H1 (cell line): ENCODE measurements around the gene KLHL26. TPM values are rescaled to one million over a fixed set of nuclear protein-coding genes. Genes with fewer than 3 reads are reported as not detected.

ENCODE experiments used
- RAD21 ChIP-seq, 2 experiments: IDR thresholded peaks in 1 of 2; conservative IDR thresholded peaks in 1 of 2; 2 replicates each; pipeline ENCODE4 v1.6.1; 2011; ENCODE audit warnings: low read depth in 2 of 2, low read length in 2 of 2, improper control_type of control experiment in 1 of 2, inconsistent platforms in 1 of 2, mild to moderate bottlenecking in 1 of 2, moderate library complexity in 1 of 2
- SAP30 ChIP-seq: fragments of 300-600 bp; sonication (generic); IDR thresholded peaks from 2 replicates; pipeline ENCODE4 v1.7.1; 2012; ENCODE audit warnings: low read length, moderate library complexity, mild to moderate bottlenecking, inconsistent platforms; ENCODE audit not compliant: insufficient read depth, insufficient replicate concordance
- SIX5 ChIP-seq: IDR thresholded peaks from 2 replicates; pipeline ENCODE4 v1.6.1; 2011; ENCODE audit warnings: mild to moderate bottlenecking, low read depth, low read length
- SRF ChIP-seq: IDR thresholded peaks from 2 replicates; pipeline ENCODE4 v1.6.1; 2011; ENCODE audit warnings: mild to moderate bottlenecking, low read depth, low read length, moderate library complexity
- polyA plus RNA-seq, 7 experiments: library from polyadenylated mRNA; depleted of rRNA in 3 of 7; stranded (reverse) in 5 of 7; unstranded in 2 of 7; fragments of >200 nt in 5 of 7; fragments of 200-250 nt in 2 of 7; gene quantifications; 1 replicate in 5 of 7; 2 replicates in 1 of 7; 4 replicates in 1 of 7; pipeline versions ENCODE4 v1.2.1 to v1.2.3, GENCODE V29; 2011 to 2013; ENCODE audit warnings: missing spikeins in 2 of 7, mixed read lengths in 2 of 7
- total RNA-seq: library from RNA; stranded (reverse); fragmentation: NEBNext Ultra II Directional; extraction: Animal tissue kit (Norgen Biotek cat#: 25700); gene quantifications from 2 replicates; pipeline ENCODE4 v1.2.1, GENCODE V29; 2021
- TF ChIP-seq, protein P1 (sequence below): fragments of 300-600 bp; sonication (generic); IDR thresholded peaks from 2 replicates; pipeline ENCODE4 v1.7.1; 2012; ENCODE audit warnings: low read length, moderate library complexity, mild to moderate bottlenecking, inconsistent platforms; ENCODE audit not compliant: insufficient replicate concordance
- TF ChIP-seq, protein P2 (sequence below), 3 experiments: IDR thresholded peaks; 1 replicate in 2 of 3; 2 replicates in 1 of 3; pipeline versions ENCODE4 v1.5.1 to v1.6.1; 2011; ENCODE audit warnings: low read length in 3 of 3, mild to moderate bottlenecking in 3 of 3, inconsistent platforms in 2 of 3, low read depth in 1 of 3, moderate library complexity in 1 of 3; ENCODE audit not compliant: insufficient read depth in 1 of 3; ENCODE audit errors: control extremely low read depth in 1 of 3

The KLHL26 gene
- total and polyA plus RNA-seq, 2 of the 8 experiments (the other 6 are each of a cell fraction or from before 2014, with no cell fraction given), result 2.2 to 8.8 TPM

DNA sequence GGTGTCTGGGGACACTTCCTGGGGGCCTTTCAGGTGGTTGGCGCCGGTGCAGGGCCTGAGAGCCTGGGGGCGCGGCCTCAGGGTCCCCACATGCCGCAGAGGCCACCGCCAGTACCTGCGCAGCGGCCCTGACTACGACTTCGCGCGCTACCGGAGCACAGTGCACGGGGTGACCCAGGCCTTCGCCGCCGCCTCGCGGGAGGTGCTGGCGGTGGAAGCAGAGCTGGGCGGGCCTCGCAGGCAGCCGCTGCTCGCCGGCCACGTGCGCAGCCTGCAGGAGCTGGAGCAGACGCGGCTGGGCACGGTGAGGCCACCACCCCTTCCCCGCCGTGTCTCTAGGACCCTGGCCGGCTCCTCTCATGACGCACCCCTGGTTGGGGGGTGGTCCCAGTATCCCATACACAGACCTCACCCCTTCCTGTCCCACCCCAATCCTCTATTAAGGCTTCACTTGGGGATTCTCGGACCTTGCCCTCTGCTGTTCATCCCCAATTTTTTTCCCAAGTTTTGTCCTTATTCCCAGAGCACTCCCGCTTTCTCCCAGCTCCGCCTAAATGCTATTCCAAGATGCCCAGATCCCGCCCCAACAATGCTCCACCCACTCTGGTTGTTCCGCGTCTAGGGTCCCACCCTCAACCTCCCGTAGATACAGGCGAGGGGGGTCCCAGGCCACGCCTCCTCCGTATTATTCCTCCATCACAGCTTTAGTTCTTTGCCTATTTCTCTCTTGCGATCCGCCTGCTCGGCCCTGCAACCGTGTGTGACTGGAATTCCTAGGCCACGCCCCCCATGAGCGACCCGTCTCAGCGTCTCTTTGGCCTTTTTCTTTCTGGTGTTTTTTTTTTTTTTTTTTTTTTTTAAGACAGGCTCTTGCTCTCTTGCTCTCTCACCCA is 47.2 kb upstream of the KLHL26 start (continued):
- TF ChIP-seq, protein P1, sequence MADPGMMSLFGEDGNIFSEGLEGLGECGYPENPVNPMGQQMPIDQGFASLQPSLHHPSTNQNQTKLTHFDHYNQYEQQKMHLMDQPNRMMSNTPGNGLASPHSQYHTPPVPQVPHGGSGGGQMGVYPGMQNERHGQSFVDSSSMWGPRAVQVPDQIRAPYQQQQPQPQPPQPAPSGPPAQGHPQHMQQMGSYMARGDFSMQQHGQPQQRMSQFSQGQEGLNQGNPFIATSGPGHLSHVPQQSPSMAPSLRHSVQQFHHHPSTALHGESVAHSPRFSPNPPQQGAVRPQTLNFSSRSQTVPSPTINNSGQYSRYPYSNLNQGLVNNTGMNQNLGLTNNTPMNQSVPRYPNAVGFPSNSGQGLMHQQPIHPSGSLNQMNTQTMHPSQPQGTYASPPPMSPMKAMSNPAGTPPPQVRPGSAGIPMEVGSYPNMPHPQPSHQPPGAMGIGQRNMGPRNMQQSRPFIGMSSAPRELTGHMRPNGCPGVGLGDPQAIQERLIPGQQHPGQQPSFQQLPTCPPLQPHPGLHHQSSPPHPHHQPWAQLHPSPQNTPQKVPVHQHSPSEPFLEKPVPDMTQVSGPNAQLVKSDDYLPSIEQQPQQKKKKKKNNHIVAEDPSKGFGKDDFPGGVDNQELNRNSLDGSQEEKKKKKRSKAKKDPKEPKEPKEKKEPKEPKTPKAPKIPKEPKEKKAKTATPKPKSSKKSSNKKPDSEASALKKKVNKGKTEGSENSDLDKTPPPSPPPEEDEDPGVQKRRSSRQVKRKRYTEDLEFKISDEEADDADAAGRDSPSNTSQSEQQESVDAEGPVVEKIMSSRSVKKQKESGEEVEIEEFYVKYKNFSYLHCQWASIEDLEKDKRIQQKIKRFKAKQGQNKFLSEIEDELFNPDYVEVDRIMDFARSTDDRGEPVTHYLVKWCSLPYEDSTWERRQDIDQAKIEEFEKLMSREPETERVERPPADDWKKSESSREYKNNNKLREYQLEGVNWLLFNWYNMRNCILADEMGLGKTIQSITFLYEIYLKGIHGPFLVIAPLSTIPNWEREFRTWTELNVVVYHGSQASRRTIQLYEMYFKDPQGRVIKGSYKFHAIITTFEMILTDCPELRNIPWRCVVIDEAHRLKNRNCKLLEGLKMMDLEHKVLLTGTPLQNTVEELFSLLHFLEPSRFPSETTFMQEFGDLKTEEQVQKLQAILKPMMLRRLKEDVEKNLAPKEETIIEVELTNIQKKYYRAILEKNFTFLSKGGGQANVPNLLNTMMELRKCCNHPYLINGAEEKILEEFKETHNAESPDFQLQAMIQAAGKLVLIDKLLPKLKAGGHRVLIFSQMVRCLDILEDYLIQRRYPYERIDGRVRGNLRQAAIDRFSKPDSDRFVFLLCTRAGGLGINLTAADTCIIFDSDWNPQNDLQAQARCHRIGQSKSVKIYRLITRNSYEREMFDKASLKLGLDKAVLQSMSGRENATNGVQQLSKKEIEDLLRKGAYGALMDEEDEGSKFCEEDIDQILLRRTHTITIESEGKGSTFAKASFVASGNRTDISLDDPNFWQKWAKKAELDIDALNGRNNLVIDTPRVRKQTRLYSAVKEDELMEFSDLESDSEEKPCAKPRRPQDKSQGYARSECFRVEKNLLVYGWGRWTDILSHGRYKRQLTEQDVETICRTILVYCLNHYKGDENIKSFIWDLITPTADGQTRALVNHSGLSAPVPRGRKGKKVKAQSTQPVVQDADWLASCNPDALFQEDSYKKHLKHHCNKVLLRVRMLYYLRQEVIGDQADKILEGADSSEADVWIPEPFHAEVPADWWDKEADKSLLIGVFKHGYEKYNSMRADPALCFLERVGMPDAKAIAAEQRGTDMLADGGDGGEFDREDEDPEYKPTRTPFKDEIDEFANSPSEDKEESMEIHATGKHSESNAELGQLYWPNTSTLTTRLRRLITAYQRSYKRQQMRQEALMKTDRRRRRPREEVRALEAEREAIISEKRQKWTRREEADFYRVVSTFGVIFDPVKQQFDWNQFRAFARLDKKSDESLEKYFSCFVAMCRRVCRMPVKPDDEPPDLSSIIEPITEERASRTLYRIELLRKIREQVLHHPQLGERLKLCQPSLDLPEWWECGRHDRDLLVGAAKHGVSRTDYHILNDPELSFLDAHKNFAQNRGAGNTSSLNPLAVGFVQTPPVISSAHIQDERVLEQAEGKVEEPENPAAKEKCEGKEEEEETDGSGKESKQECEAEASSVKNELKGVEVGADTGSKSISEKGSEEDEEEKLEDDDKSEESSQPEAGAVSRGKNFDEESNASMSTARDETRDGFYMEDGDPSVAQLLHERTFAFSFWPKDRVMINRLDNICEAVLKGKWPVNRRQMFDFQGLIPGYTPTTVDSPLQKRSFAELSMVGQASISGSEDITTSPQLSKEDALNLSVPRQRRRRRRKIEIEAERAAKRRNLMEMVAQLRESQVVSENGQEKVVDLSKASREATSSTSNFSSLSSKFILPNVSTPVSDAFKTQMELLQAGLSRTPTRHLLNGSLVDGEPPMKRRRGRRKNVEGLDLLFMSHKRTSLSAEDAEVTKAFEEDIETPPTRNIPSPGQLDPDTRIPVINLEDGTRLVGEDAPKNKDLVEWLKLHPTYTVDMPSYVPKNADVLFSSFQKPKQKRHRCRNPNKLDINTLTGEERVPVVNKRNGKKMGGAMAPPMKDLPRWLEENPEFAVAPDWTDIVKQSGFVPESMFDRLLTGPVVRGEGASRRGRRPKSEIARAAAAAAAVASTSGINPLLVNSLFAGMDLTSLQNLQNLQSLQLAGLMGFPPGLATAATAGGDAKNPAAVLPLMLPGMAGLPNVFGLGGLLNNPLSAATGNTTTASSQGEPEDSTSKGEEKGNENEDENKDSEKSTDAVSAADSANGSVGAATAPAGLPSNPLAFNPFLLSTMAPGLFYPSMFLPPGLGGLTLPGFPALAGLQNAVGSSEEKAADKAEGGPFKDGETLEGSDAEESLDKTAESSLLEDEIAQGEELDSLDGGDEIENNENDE, result no peak
- TF ChIP-seq SRF (no peak), SIX5 (no peak), SAP30 (no peak), RAD21 (IDR thresholded peaks at IDR 0.05 in 1 of 2, conservative IDR thresholded peaks at IDR 0.05 in 1 of 2; ENCODE audit: low read depth in 2 of 2, low read length in 2 of 2) (no peak)
- TF ChIP-seq, protein P2, sequence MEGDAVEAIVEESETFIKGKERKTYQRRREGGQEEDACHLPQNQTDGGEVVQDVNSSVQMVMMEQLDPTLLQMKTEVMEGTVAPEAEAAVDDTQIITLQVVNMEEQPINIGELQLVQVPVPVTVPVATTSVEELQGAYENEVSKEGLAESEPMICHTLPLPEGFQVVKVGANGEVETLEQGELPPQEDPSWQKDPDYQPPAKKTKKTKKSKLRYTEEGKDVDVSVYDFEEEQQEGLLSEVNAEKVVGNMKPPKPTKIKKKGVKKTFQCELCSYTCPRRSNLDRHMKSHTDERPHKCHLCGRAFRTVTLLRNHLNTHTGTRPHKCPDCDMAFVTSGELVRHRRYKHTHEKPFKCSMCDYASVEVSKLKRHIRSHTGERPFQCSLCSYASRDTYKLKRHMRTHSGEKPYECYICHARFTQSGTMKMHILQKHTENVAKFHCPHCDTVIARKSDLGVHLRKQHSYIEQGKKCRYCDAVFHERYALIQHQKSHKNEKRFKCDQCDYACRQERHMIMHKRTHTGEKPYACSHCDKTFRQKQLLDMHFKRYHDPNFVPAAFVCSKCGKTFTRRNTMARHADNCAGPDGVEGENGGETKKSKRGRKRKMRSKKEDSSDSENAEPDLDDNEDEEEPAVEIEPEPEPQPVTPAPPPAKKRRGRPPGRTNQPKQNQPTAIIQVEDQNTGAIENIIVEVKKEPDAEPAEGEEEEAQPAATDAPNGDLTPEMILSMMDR (IDR thresholded peaks at IDR 0.05; ENCODE audit: control extremely low read depth in 1 of 3, insufficient read depth in 1 of 3, low read depth in 1 of 3, low read length in 3 of 3), result peak in 1 of 3 experiments; percentile 2; a peak in 1 of 4 replicates
